GM19397 (cell line): ENCODE results near the gene UBASH3B.
A peak's percentile ranks its signal among the peaks of the same experiment; 100 is the strongest.
"Not testable (repeated sequence)": the region's sequence is repeated elsewhere in the genome, so short reads cannot be mapped to it uniquely, and the experiment has no call there.

Experiments
- ATAC-seq: cut with Tn5 transposase; IDR thresholded peaks from one replicate; pipeline ENCODE4 v1.9.1; 2021; ENCODE audit warnings: mild to moderate bottlenecking, moderate library complexity; ENCODE audit not compliant: unreplicated experiment

The UBASH3B gene

GRCh38 chr11:122837528-122838346, 182.2 kb downstream of the UBASH3B start:
- ATAC-seq, result no peak

GRCh38 chr11:122843281-122844141, 188.0 kb downstream of the UBASH3B start:
- ATAC-seq, result peak; percentile 80

GRCh38 chr11:122847466-122847865, 191.9 kb downstream of the UBASH3B start:
- ATAC-seq, result no peak

GRCh38 chr11:122848186-122848585, 192.7 kb downstream of the UBASH3B start:
- no peak for ATAC-seq

- no peak for ATAC-seq
Measured at GRCh38 chr11:122850076-122850631, 194.6 kb downstream of the UBASH3B start.

- no peak for ATAC-seq
Measured at GRCh38 chr11:122851366-122851966, 195.9 kb downstream of the UBASH3B start.

- no peak for ATAC-seq
Measured at GRCh38 chr11:122852074-122852795, 196.7 kb downstream of the UBASH3B start.

GRCh38 chr11:122852796-122853160, 197.3 kb downstream of the UBASH3B start:
- no peak for ATAC-seq

GRCh38 chr11:122853261-122853660, 197.7 kb downstream of the UBASH3B start:
- no peak for ATAC-seq

- no peak for ATAC-seq
Measured at GRCh38 chr11:122853971-122854446, 198.5 kb downstream of the UBASH3B start.

GRCh38 chr11:122861631-122862030, 206.1 kb downstream of the UBASH3B start:
- ATAC-seq, result no peak

GRCh38 chr11:122862091-122862490, 206.6 kb downstream of the UBASH3B start:
- no peak for ATAC-seq

- not testable (repeated sequence) for ATAC-seq
Measured at GRCh38 chr11:122863154-122863553, 207.6 kb downstream of the UBASH3B start.

- ATAC-seq, result no peak
Measured at GRCh38 chr11:122863704-122864326, 208.3 kb downstream of the UBASH3B start.
